Thyroid gland (tissue), 4 donors: ENCODE results near the gene TIAM1.

Source experiments
- CTCF ChIP-seq, 6 experiments: fragments of 200-600 bp in 3 of 6; fragments of 450-650 bp in 3 of 6; sonication (generic) in 3 of 6; IDR thresholded peaks; one replicate each; pipeline ENCODE4 v1.5.1; 2016 to 2019; ENCODE audit warnings: antibody characterized with exemption in 6 of 6, mild to moderate bottlenecking in 2 of 6, inconsistent platforms in 1 of 6, moderate library complexity in 1 of 6
- POLR2A ChIP-seq, 2 donors: fragments of 450-650 bp; IDR thresholded peaks; one replicate each; pipeline ENCODE4 v1.6.1; 2017; ENCODE audit warnings: antibody characterized with exemption in 2 of 2, mild to moderate bottlenecking in 2 of 2, moderate library complexity in 1 of 2

GRCh38 chr21:31132574-31133242, 211.4 kb downstream of the TIAM1 start:
- TF ChIP-seq CTCF (IDR thresholded peaks at IDR 0.05) (no peak), POLR2A (IDR thresholded peaks at IDR 0.05) (no peak)
